Activated T-helper 1 cell treated with anti-CD3 and anti-CD28 coated beads, Interleukin-12 subunit alpha, Interleukin-12 subunit beta, Interleukin-2, Interleukin-4 antibody, amounts not matched to agents 30 ng/mL and 10 ng/mL and 1 ng/mL, durations not matched to agents 14 hours and 24 hours and 36 hours (primary cell): ENCODE data around the gene ZNF90. TPM values are rescaled to one million over a fixed set of nuclear protein-coding genes. Genes with fewer than 3 reads are reported as not detected.
"Not testable (repeated sequence)": the region's sequence is repeated elsewhere in the genome, so short reads cannot be mapped to it uniquely, and the experiment has no call there.

Experiments
- DNase-seq: peaks from one replicate; pipeline ENCODE4 v3.0.0; 2021; ENCODE audit warnings: low spot score
- H3K27ac Mint-ChIP-seq: one replicate; pipeline ENCODE4 v1.8.0; 2021; ENCODE audit warnings: mild to moderate bottlenecking, mixed read lengths
- H3K27me3 Mint-ChIP-seq: one replicate; pipeline ENCODE4 v1.8.0; 2022; ENCODE audit warnings: mild to moderate bottlenecking, moderate library complexity, mixed read lengths; ENCODE audit not compliant: insufficient read depth
- H3K36me3 Mint-ChIP-seq: one replicate; pipeline ENCODE4 v1.8.0; 2021; ENCODE audit warnings: low read depth, mixed read lengths
- H3K4me1 Mint-ChIP-seq: one replicate; pipeline ENCODE4 v1.8.0; 2021; ENCODE audit warnings: low read depth, mixed read lengths
- H3K4me3 Mint-ChIP-seq: one replicate; pipeline ENCODE4 v1.8.0; 2021; ENCODE audit warnings: mild to moderate bottlenecking, moderate library complexity, mixed read lengths
- H3K9me3 Mint-ChIP-seq: one replicate; pipeline ENCODE4 v1.8.0; 2021; ENCODE audit warnings: mixed read lengths
- intact Hi-C: fragments of 100-400 bp; cut with micrococcal nuclease; formaldehyde crosslinking; loops from one replicate; pipeline ENCODE4 v1.15.1; 2024
- total RNA-seq: library from RNA; stranded (reverse); gene quantifications from 2 replicates; pipeline ENCODE4 v1.2.3, GENCODE V29; 2022

ZNF90 gene
- total RNA-seq, 1 donor from 2014 or later: 4.8 TPM

GRCh38 chr19:20132933-20133332, 55.1 kb downstream of the ZNF90 start:
- H3K4me3 Mint-ChIP-seq, intact Hi-C loops, H3K27me3 Mint-ChIP-seq, H3K4me1 Mint-ChIP-seq, H3K27ac Mint-ChIP-seq, DNase-seq, H3K36me3 Mint-ChIP-seq: not testable (repeated sequence)
- H3K9me3 Mint-ChIP-seq: peaks cover 29% of the 10 kb centered on the region

- intact Hi-C loops, H3K4me3 Mint-ChIP-seq: not testable (repeated sequence)
- peaks cover 38% of the 10 kb centered on the region for H3K9me3 Mint-ChIP-seq
Measured at GRCh38 chr19:20137714-20138113, 59.9 kb downstream of the ZNF90 start.

GRCh38 chr19:20151617-20152145, 73.9 kb downstream of the ZNF90 start:
- peaks cover 47% of the 10 kb centered on the region for H3K9me3 Mint-ChIP-seq
- no peaks in the 10 kb centered on the region for H3K27me3 Mint-ChIP-seq
- H3K4me1 Mint-ChIP-seq: no peaks in the 10 kb centered on the region
- no peak overlapping the region for H3K4me3 Mint-ChIP-seq
- no peak for DNase-seq
- intact Hi-C loops: no loop called here
- H3K27ac Mint-ChIP-seq: no peak overlapping the region
- H3K36me3 Mint-ChIP-seq: no peaks in the 10 kb centered on the region

More at GRCh38 chr19:20137714-20138113, 59.9 kb downstream of the ZNF90 start:
- H3K4me1 Mint-ChIP-seq, H3K36me3 Mint-ChIP-seq, H3K27me3 Mint-ChIP-seq, DNase-seq, H3K27ac Mint-ChIP-seq: not testable (repeated sequence)

- intact Hi-C loops, H3K4me1 Mint-ChIP-seq, DNase-seq, H3K27ac Mint-ChIP-seq, H3K36me3 Mint-ChIP-seq, H3K27me3 Mint-ChIP-seq, H3K4me3 Mint-ChIP-seq: not testable (repeated sequence)
- H3K9me3 Mint-ChIP-seq: peaks cover 48% of the 10 kb centered on the region
Measured at GRCh38 chr19:20152506-20152905, 74.7 kb downstream of the ZNF90 start.

- no peaks in the 10 kb centered on the region for H3K4me1 Mint-ChIP-seq
- H3K9me3 Mint-ChIP-seq: peaks cover 48% of the 10 kb centered on the region
- DNase-seq: no peak
- no peak overlapping the region for H3K4me3 Mint-ChIP-seq
- intact Hi-C loops: no loop called here
- no peaks in the 10 kb centered on the region for H3K36me3 Mint-ChIP-seq
- no peaks in the 10 kb centered on the region for H3K27me3 Mint-ChIP-seq
- H3K27ac Mint-ChIP-seq: no peak overlapping the region
Measured at GRCh38 chr19:20153281-20153680, 75.5 kb downstream of the ZNF90 start.

- no peak overlapping the region for H3K4me3 Mint-ChIP-seq
Measured at GRCh38 chr19:20154636-20155035, 76.8 kb downstream of the ZNF90 start.

GRCh38 chr19:20162821-20163220, 85.0 kb downstream of the ZNF90 start:
- intact Hi-C loops: loop anchor here (10.0 kb wide), 1 partner anchor 498 kb away; the partner anchor contains the start of genes ATP13A1 and ZNF101
- DNase-seq: no peak
- H3K36me3 Mint-ChIP-seq: peaks cover 7% of the 10 kb centered on the region
- H3K4me1 Mint-ChIP-seq: peaks cover 8% of the 10 kb centered on the region
- peaks cover 59% of the 10 kb centered on the region for H3K9me3 Mint-ChIP-seq
- H3K27me3 Mint-ChIP-seq: no peaks in the 10 kb centered on the region
- H3K27ac Mint-ChIP-seq: no peak overlapping the region
- no peak overlapping the region for H3K4me3 Mint-ChIP-seq

More at GRCh38 chr19:20154636-20155035, 76.8 kb downstream of the ZNF90 start:
- no peak overlapping the region for H3K27ac Mint-ChIP-seq
- no peaks in the 10 kb centered on the region for H3K4me1 Mint-ChIP-seq
- peaks cover 2% of the 10 kb centered on the region for H3K36me3 Mint-ChIP-seq
- H3K9me3 Mint-ChIP-seq: peaks cover 62% of the 10 kb centered on the region
- no peaks in the 10 kb centered on the region for H3K27me3 Mint-ChIP-seq
- DNase-seq: no peak
- intact Hi-C loops: no loop called here

GRCh38 chr19:20164456-20164855, 86.7 kb downstream of the ZNF90 start:
- Mint-ChIP-seq H3K9me3 (peaks cover 44% of the 10 kb centered on the region), H3K36me3 (peaks cover 7% of the 10 kb centered on the region), H3K4me3 (no peak overlapping the region), H3K4me1 (peaks cover 8% of the 10 kb centered on the region), H3K27me3 (no peaks in the 10 kb centered on the region), H3K27ac (no peak overlapping the region)
- no peak for DNase-seq
- intact Hi-C loops: loop anchor here (10.0 kb wide), 1 partner anchor 500 kb away; the partner anchor contains the start of genes ATP13A1 and ZNF101

GRCh38 chr19:20165971-20166592, 88.3 kb downstream of the ZNF90 start:
- intact Hi-C loops: loop anchor here (2.0 to 10.0 kb wide), 2 partner anchors 73 to 501 kb away; partner anchors contain the start of genes ATP13A1 and ZNF101
- DNase-seq: no peak

GRCh38 chr19:20167020-20167644, 89.3 kb downstream of the ZNF90 start, which contains the start of gene ZNF486:
ZNF486 (plus strand) TSS chr19:20167214; CDS start chr19:20167331, 117 bp downstream.
- peak within 1 kb of the TSS; percentile 87 for H3K27ac Mint-ChIP-seq
- peak; percentile 81 for DNase-seq
- H3K4me1 Mint-ChIP-seq: peaks cover 8% of the 10 kb centered on the region
- H3K4me3 Mint-ChIP-seq: peak within 1 kb of the TSS; percentile 95
- H3K9me3 Mint-ChIP-seq: peaks cover 51% of the 10 kb centered on the region
- intact Hi-C loops: loop anchor here (2.0 to 10.0 kb wide), 2 partner anchors 72 to 502 kb away; partner anchors contain the start of genes ATP13A1 and ZNF101
- no peaks in the 10 kb centered on the region for H3K27me3 Mint-ChIP-seq
- peaks cover 26% of the 10 kb centered on the region for H3K36me3 Mint-ChIP-seq

More at GRCh38 chr19:20165971-20166592, 88.3 kb downstream of the ZNF90 start:
- no peaks in the 10 kb centered on the region for H3K27me3 Mint-ChIP-seq
- peaks cover 8% of the 10 kb centered on the region for H3K4me1 Mint-ChIP-seq
- no peak overlapping the region for H3K27ac Mint-ChIP-seq
- H3K9me3 Mint-ChIP-seq: peaks cover 44% of the 10 kb centered on the region
- H3K4me3 Mint-ChIP-seq: no peak overlapping the region
- peaks cover 17% of the 10 kb centered on the region for H3K36me3 Mint-ChIP-seq

GRCh38 chr19:20167651-20168122, 89.9 kb downstream of the ZNF90 start:
- Mint-ChIP-seq H3K36me3 (peaks cover 26% of the 10 kb centered on the region), H3K27ac (peak overlapping the region; percentile 87), H3K9me3 (peaks cover 46% of the 10 kb centered on the region), H3K4me1 (peaks cover 8% of the 10 kb centered on the region), H3K27me3 (no peaks in the 10 kb centered on the region), H3K4me3 (peak overlapping the region; percentile 95)
- no peak for DNase-seq
- intact Hi-C loops: loop anchor here (2.0 to 10.0 kb wide), 2 partner anchors 71 to 503 kb away; partner anchors contain the start of genes ATP13A1 and ZNF101
